GM21786 (cell line): ENCODE data around the gene ATP2A3.
A peak's percentile ranks its signal among the peaks of the same experiment; 100 is the strongest.

Experiments
- ATAC-seq: cut with Tn5 transposase; IDR thresholded peaks from one replicate; pipeline ENCODE4 v1.9.1; 2021; ENCODE audit not compliant: unreplicated experiment

ATP2A3 gene

GRCh38 chr17:3893720-3894116, 70.5 kb downstream of the ATP2A3 start:
- no peak for ATAC-seq

- ATAC-seq: peak; percentile 81
Observed at GRCh38 chr17:3893003-3893719, 71.1 kb downstream of the ATP2A3 start, which contains the start of gene CAMKK1. Gene CAMKK1 (minus strand): TSS chr17:3893053. CDS start chr17:3885687, 7,366 bp downstream.

- peak; percentile 8 for ATAC-seq
Observed at GRCh38 chr17:3892095-3892998, 71.9 kb downstream of the ATP2A3 start.

- no peak for ATAC-seq
Observed at GRCh38 chr17:3891626-3892094, 72.6 kb downstream of the ATP2A3 start.

- no peak for ATAC-seq
Observed at GRCh38 chr17:3890878-3891219, 73.4 kb downstream of the ATP2A3 start.

GRCh38 chr17:3890082-3890877, 74.0 kb downstream of the ATP2A3 start:
- ATAC-seq: no peak

GRCh38 chr17:3889325-3890012, 74.8 kb downstream of the ATP2A3 start:
- no peak for ATAC-seq

GRCh38 chr17:3888343-3889171, 75.7 kb downstream of the ATP2A3 start:
- ATAC-seq: no peak

GRCh38 chr17:3887804-3888203, 76.4 kb downstream of the ATP2A3 start:
- no peak for ATAC-seq

GRCh38 chr17:3887394-3887793, 76.8 kb downstream of the ATP2A3 start:
- no peak for ATAC-seq

GRCh38 chr17:3886776-3887175, 77.5 kb downstream of the ATP2A3 start:
- no peak for ATAC-seq

GRCh38 chr17:3885970-3886369, 78.3 kb downstream of the ATP2A3 start:
- ATAC-seq: no peak

- ATAC-seq: no peak
Observed at GRCh38 chr17:3885271-3885670, 79.0 kb downstream of the ATP2A3 start.

GRCh38 chr17:3884188-3884587, 80.0 kb downstream of the ATP2A3 start:
- no peak for ATAC-seq

GRCh38 chr17:3882276-3882675, 82.0 kb downstream of the ATP2A3 start:
- ATAC-seq: no peak

- ATAC-seq: no peak
Observed at GRCh38 chr17:3880983-3881382, 83.3 kb downstream of the ATP2A3 start.

- no peak for ATAC-seq
Observed at GRCh38 chr17:3879591-3880417, 84.4 kb downstream of the ATP2A3 start.

GRCh38 chr17:3879186-3879585, 85.1 kb downstream of the ATP2A3 start:
- ATAC-seq: no peak

- no peak for ATAC-seq
Observed at GRCh38 chr17:3877220-3877619, 87.0 kb downstream of the ATP2A3 start.
